Muscle of back (tissue), 11 donors: ENCODE results near the gene PODXL. TPM values are rescaled to one million over a fixed set of nuclear protein-coding genes. Genes with fewer than 3 reads are reported as not detected.
"Not testable (repeated sequence)": the region's sequence is repeated elsewhere in the genome, so short reads cannot be mapped to it uniquely, and the experiment has no call there.

Experiments used
- DNase-seq, 3 donors: peaks; one replicate each; pipeline versions ENCODE4 v3.0.0 to v3.0.0-alpha.2; 2013
- polyA plus RNA-seq, 10 donors: library from polyadenylated mRNA; unstranded; fragments of 120-200 nt; gene quantifications; one replicate each; pipeline ENCODE4 v1.2.1, GENCODE V29; 2013; ENCODE audit not compliant: insufficient read length in 10 of 10

PODXL gene
- polyA plus RNA-seq, 10 donors: 56.1 to 106 (median 73.1) TPM

- DNase-seq: peak; percentile 39 to 41 (median 41)
Measured at GRCh38 chr7:131538813-131539179, 17.6 kb downstream of the PODXL start.

- peak in 1 of 3 donors; percentile 42 for DNase-seq
Measured at GRCh38 chr7:131538071-131538812, 18.2 kb downstream of the PODXL start.

- peak in 1 of 3 donors; percentile 48 for DNase-seq
Measured at GRCh38 chr7:131537571-131537978, 18.9 kb downstream of the PODXL start.

GRCh38 chr7:131536361-131536849, 20.0 kb downstream of the PODXL start:
- no peak for DNase-seq

- DNase-seq: no peak
Measured at GRCh38 chr7:131533566-131534561, 22.6 kb downstream of the PODXL start.

GRCh38 chr7:131533151-131533559, 23.3 kb downstream of the PODXL start:
- no peak for DNase-seq

- DNase-seq: no peak
Measured at GRCh38 chr7:131532570-131533091, 23.8 kb downstream of the PODXL start.

- no peak for DNase-seq
Measured at GRCh38 chr7:131530137-131530536, 26.3 kb downstream of the PODXL start.

- DNase-seq: no peak
Measured at GRCh38 chr7:131529617-131530016, 26.8 kb downstream of the PODXL start.

- no peak for DNase-seq
Measured at GRCh38 chr7:131529179-131529578, 27.2 kb downstream of the PODXL start.

GRCh38 chr7:131527456-131527855, 29.0 kb downstream of the PODXL start:
- DNase-seq: no peak

GRCh38 chr7:131525820-131526219, 30.6 kb downstream of the PODXL start:
- no peak for DNase-seq

GRCh38 chr7:131524703-131525102, 31.7 kb downstream of the PODXL start:
- no peak for DNase-seq

GRCh38 chr7:131524115-131524514, 32.3 kb downstream of the PODXL start:
- DNase-seq: no peak

GRCh38 chr7:131522325-131522930, 34.0 kb downstream of the PODXL start:
- DNase-seq: no peak

GRCh38 chr7:131521651-131522163, 34.7 kb downstream of the PODXL start:
- no peak for DNase-seq

GRCh38 chr7:131518626-131519025, 37.8 kb downstream of the PODXL start:
- DNase-seq: no peak

GRCh38 chr7:131517218-131517923, 39.1 kb downstream of the PODXL start:
- no peak for DNase-seq

- DNase-seq: not testable (repeated sequence)
Measured at GRCh38 chr7:131515471-131515870, 41.0 kb downstream of the PODXL start.

- peak; percentile 80 to 87 (median 84) for DNase-seq
Measured at GRCh38 chr7:131513245-131514061, 43.0 kb downstream of the PODXL start.
